Heart right ventricle (tissue), 16 donors: ENCODE results near the gene LMF2. TPM values are rescaled to one million over a fixed set of nuclear protein-coding genes. Genes with fewer than 3 reads are reported as not detected.
A peak's percentile ranks its signal among the peaks of the same experiment; 100 is the strongest.

Source experiments
- ATAC-seq, 8 donors: fragments of 200-7000 bp; cut with Tn5 transposase; one replicate each; pipeline ENCODE4 v1.9.1; 2020; ENCODE audit warnings: mild to moderate bottlenecking in 8 of 8, moderate library complexity in 8 of 8, moderate number of reproducible peaks in 1 of 8
- DNase-seq, 2 donors: peaks; one replicate each; pipeline ENCODE4 v3.0.0-alpha.2; 2020
- H3K27ac ChIP-seq, 10 donors: fragments of 200-600 bp; sonication (generic) in 2 of 10; one replicate each; pipeline versions ENCODE4 v1.5.0 to v1.8.0; 2020 to 2022; ENCODE audit warnings: mild to moderate bottlenecking in 3 of 10
- H3K27me3 ChIP-seq, 7 donors: fragments of 200-600 bp; one replicate each; pipeline ENCODE4 v1.8.0; 2021 to 2022; ENCODE audit warnings: mild to moderate bottlenecking in 2 of 7
- H3K36me3 ChIP-seq, 9 donors: fragments of 200-600 bp; sonication (generic) in 1 of 9; one replicate each; pipeline versions ENCODE4 v1.5.0 to v1.8.0; 2020 to 2022; ENCODE audit warnings: mild to moderate bottlenecking in 2 of 9
- H3K4me1 ChIP-seq, 9 donors: fragments of 200-600 bp; sonication (generic) in 1 of 9; one replicate each; pipeline versions ENCODE4 v1.5.0 to v1.8.0; 2020 to 2022; ENCODE audit warnings: mild to moderate bottlenecking in 4 of 9
- H3K4me3 ChIP-seq, 10 donors: fragments of 200-600 bp; sonication (generic) in 2 of 10; one replicate each; pipeline versions ENCODE4 v1.5.0 to v1.8.0; 2020 to 2022; ENCODE audit warnings: mild to moderate bottlenecking in 7 of 10, moderate library complexity in 2 of 10
- H3K9me3 ChIP-seq, 11 donors: fragments of 200-600 bp in 10 of 11; sonication (generic) in 2 of 11; one replicate each; pipeline versions ENCODE4 v1.5.0 to v1.8.0; 2013 to 2022; ENCODE audit warnings: mild to moderate bottlenecking in 2 of 11, control low read depth in 1 of 11, moderate library complexity in 1 of 11
- WGBS, 2 donors: extraction: QIAGEN DNeasy Blood & Tissue Kit; methylation state at CpG; one replicate each; pipeline ENCODE4 v1.1.7; 2013; ENCODE audit warnings: inconsistent platforms in 1 of 2; 5-methylcytosine and 5-hydroxymethylcytosine counted together
- intact Hi-C, 10 donors: fragments of 100-400 bp; cut with DNase I; formaldehyde crosslinking; loops; one replicate each; pipeline versions ENCODE4 v1.11.1 to v1.14.2; 2022
- polyA plus RNA-seq, 2 donors: library from polyadenylated mRNA; stranded (reverse); fragments of 200-250 nt; gene quantifications; one replicate each; pipeline ENCODE4 v1.2.3, GENCODE V29; 2013
- total RNA-seq, 10 donors: library from RNA; stranded (reverse); fragmentation: NEBNext Ultra II Directional in 3 of 10; extraction: Animal tissue kit (Norgen Biotek cat#: 25700) in 3 of 10; gene quantifications; one replicate each; pipeline versions ENCODE4 v1.2.1 to v1.2.4, GENCODE V29; 2021 to 2023
- TF ChIP-seq, protein P1 (sequence below), 9 donors: fragments of 200-600 bp; sonication (generic) in 2 of 9; IDR thresholded peaks; one replicate each; pipeline versions ENCODE4 v1.5.0 to v1.8.0; 2021 to 2022; ENCODE audit warnings: antibody characterized with exemption in 9 of 9, mild to moderate bottlenecking in 5 of 9, moderate library complexity in 1 of 9
- donor health status: Arrhythmogenic right ventricular cardiomyopathy.
- donor health status: ischemic (EF 13 %, LVEDD 7.1; RV severe dilation, severe dysfunction).
- donor health status: healthy with polysubstance abuse.
- donor health status: DM: no; HTN: yes; CAD: no.
- donor health status: DM: no; HTN: no; CAD: no.
- donor health status: ischemic (EF 25% LVEDD 6.9; RV normal size, moderate dysfunction).
- donor health status: ischemic (EF 25% LVEDD 5.7; RV mildly dilated, moderate dysfunction).
- donor health status: healthy.
- donor health status: DM: yes; HTN: yes; CAD: no.
- donor health status: Ischemic cardiomyopathy.
- donor health status: ischemic (EF 35%, LVEDD 5.7; RV mildly dilated, moderate dysfunction).
- donor health status: nonischemic (EF 11% LVEDD 7.7; RV severe dilation, severe dysfunction).
- donor health status: DM: yes; HTN: yes; CAD: no.
- donor health status: PGD.
- donor health status: ischemic (EF 29% LVEDD 5.4; RV normal size, mild dysfunction).
- donor health status: nonischemic (EF 23%, LVEDD 6.1; RV moderate dilation, normal function).

Gene LMF2
- total and polyA plus RNA-seq, 12 donors = 18.8 to 42.5 (median 25.4) TPM

DNA sequence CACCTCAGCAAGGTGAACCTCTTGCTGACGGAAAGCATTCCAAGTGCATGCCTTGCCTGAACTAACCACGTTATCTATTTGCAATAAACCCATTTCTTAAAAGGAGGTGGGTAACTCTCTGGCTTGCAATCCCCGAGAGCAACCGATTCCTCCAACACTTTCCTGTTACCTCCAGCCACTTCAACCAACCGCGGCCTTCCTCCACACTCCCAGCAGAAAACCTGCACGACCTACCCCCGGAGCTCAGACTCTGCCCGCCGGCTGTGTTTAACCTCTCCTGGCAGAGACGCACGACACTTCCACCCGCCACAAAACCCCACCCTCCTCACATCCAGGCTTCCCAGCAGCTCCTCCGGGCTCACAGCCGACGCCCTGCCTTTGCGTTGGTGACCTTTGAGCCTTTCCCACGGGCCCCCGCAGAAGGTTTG, 17.2 kb upstream of the LMF2 start:
- Histone ChIP-seq H3K4me3 (peak overlapping the region; percentile 50 to 86 (median 78)), H3K36me3 (peaks cover 0 to 67% (median 32%) of the 10 kb centered on the region in 9 donors), H3K27me3 (peaks cover 0 to 7% (median 0%) of the 10 kb centered on the region in 7 donors), H3K4me1 (peaks cover 8 to 50% (median 35%) of the 10 kb centered on the region in 9 donors), H3K27ac (peak overlapping the region; percentile 69 to 99 (median 94)), H3K9me3 (no peaks in the 10 kb centered on the region)
- TF ChIP-seq, protein P1, sequence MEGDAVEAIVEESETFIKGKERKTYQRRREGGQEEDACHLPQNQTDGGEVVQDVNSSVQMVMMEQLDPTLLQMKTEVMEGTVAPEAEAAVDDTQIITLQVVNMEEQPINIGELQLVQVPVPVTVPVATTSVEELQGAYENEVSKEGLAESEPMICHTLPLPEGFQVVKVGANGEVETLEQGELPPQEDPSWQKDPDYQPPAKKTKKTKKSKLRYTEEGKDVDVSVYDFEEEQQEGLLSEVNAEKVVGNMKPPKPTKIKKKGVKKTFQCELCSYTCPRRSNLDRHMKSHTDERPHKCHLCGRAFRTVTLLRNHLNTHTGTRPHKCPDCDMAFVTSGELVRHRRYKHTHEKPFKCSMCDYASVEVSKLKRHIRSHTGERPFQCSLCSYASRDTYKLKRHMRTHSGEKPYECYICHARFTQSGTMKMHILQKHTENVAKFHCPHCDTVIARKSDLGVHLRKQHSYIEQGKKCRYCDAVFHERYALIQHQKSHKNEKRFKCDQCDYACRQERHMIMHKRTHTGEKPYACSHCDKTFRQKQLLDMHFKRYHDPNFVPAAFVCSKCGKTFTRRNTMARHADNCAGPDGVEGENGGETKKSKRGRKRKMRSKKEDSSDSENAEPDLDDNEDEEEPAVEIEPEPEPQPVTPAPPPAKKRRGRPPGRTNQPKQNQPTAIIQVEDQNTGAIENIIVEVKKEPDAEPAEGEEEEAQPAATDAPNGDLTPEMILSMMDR (IDR thresholded peaks at IDR 0.05) = no peak
- 8 to 9% methylated on average over 19 of the region's 19 CpGs for WGBS, 2 donors
- ATAC-seq (peak in 4 of 8 donors; percentile 0 to 6 (median 0)), DNase-seq (no peak)
- intact Hi-C loops = loop anchor here in 6 of 10 donors (1.0 to 10.0 kb wide), 6 partner anchors 16 to 280 kb away; partner anchors contain the start of genes NCAPH2 (in 5 of the 6), CHKB (in 1 of the 6), SYCE3 (in 1 of the 6) and TUBGCP6 (in 1 of the 6)

DNA sequence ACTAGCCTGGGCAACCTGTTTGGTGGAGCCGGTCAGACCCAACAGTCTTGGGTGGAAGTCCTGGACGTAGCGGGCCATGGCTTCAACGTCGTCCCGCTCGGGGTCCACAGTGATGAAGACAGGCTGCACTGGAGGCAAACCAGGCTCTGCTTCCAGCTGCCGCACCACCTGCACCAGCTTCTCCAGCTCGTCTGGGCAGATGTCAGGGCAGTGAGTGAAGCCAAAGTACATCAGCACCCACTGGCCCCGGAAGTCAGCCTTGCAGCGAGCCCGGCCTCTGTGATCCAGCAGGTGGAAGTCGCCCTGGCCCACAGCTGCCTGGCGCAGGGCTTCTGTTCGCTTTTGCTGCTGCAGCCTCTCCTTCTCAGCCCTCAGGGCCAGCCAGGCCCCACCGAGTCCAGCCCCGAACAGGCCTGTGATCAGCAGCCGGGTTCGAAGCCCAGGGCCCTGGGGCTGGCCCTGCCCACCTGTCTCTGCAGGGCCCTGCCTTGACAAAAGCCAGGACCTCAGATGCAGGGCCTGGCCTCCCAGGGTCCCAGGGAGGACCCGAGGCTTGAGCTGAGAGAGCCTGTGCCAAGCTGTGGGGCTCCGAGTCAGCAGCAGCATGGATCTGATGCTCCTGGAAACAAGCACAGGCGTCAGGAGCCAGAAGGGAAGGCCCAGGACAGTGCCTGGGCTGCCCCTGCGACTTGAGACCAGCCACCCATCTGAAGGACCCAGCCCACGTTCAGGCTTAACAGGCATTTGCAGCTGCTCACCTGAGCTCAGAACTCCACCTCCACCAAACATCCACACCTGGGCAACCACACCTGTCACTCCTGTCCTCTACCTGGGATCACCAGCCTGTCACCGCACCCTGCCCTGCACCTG, 16.5 kb upstream of the LMF2 start:
- TF ChIP-seq, protein P1 (IDR thresholded peaks at IDR 0.05) = no peak
- WGBS, 2 donors = 79 to 82% methylated on average over 25 of the region's 25 CpGs
- Histone ChIP-seq H3K27ac (peak overlapping the region in 5 of 10 donors; percentile 92 to 99 (median 95)), H3K4me3 (peak overlapping the region in 9 of 10 donors; percentile 59 to 86 (median 82)), H3K27me3 (peaks cover 0 to under 1% (median 0%) of the 10 kb centered on the region in 7 donors), H3K36me3 (peaks cover 0 to 74% (median 38%) of the 10 kb centered on the region in 9 donors), H3K9me3 (no peaks in the 10 kb centered on the region), H3K4me1 (peaks cover 4 to 45% (median 29%) of the 10 kb centered on the region in 9 donors)
- no peak for DNase-seq
- intact Hi-C loops = loop anchor here in 3 of 10 donors (2.0 to 10.0 kb wide), 3 partner anchors 15 to 279 kb away; partner anchors contain the start of genes NCAPH2 (in 2 of the 3), CHKB (in 1 of the 3) and TUBGCP6 (in 1 of the 3)
- no peak for ATAC-seq

DNA sequence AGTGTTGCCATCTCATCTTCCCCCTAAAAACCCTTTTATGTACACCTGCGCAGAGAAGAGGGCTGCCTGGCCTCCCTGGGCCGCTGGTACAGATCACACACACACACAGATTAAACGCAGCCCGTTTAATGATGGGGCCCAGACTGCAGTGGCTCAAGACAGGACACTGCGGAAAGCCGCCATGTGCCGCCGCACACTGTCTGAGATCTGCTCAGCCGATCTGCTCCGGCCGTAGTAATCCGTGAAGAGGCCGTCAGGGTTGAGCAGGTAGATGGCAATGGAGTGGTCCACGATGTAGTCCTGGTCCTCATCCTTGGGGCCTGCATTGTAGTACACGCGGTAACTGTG, 15.9 kb upstream of the LMF2 start:
- intact Hi-C loops = loop anchor here in 2 of 10 donors (5.0 to 10.0 kb wide), 2 partner anchors 59 to 279 kb away; partner anchors contain the start of genes CHKB (in 1 of the 2) and TUBGCP6 (in 1 of the 2)
- Histone ChIP-seq H3K4me3 (no peak overlapping the region), H3K27me3 (no peaks in the 10 kb centered on the region), H3K4me1 (peaks cover 4 to 39% (median 27%) of the 10 kb centered on the region in 9 donors), H3K9me3 (no peaks in the 10 kb centered on the region), H3K36me3 (peaks cover 0 to 74% (median 44%) of the 10 kb centered on the region in 9 donors), H3K27ac (no peak overlapping the region)
- TF ChIP-seq, protein P1 (IDR thresholded peaks at IDR 0.05) = no peak
- ATAC-seq (no peak), DNase-seq (no peak)
- 91 to 94% methylated on average over 16 of the region's 16 CpGs for WGBS, 2 donors

- peaks cover 0 to 74% (median 44%) of the 10 kb centered on the region in 9 donors for H3K36me3 ChIP-seq
- intact Hi-C loops = loop anchor here in 2 of 10 donors (5.0 to 10.0 kb wide), 2 partner anchors 59 to 278 kb away; partner anchors contain the start of genes CHKB (in 1 of the 2) and TUBGCP6 (in 1 of the 2)
- DNase-seq = no peak
Measured at GRCh38 chr22:50522806-50523438, 15.4 kb upstream of the LMF2 start.

More at GRCh38 chr22:50522806-50523438, 15.4 kb upstream of the LMF2 start:
- H3K4me3 ChIP-seq = no peak overlapping the region
- TF ChIP-seq, protein P1 (IDR thresholded peaks at IDR 0.05) = no peak
- ATAC-seq = no peak
- no peaks in the 10 kb centered on the region for H3K27me3 ChIP-seq
- 84 to 87% methylated on average over 22 of the region's 22 CpGs for WGBS, 2 donors
- no peaks in the 10 kb centered on the region for H3K9me3 ChIP-seq
- H3K27ac ChIP-seq = no peak overlapping the region
- H3K4me1 ChIP-seq = peaks cover 4 to 34% (median 27%) of the 10 kb centered on the region in 9 donors
